ENCODE results near the gene PALLD. TPM values are rescaled to one million over a fixed set of nuclear protein-coding genes. Genes with fewer than 3 reads are reported as not detected.

PALLD gene
- total RNA-seq, 2 experiments from 2014 or later: 2.4 to 2.8 TPM

DNA sequence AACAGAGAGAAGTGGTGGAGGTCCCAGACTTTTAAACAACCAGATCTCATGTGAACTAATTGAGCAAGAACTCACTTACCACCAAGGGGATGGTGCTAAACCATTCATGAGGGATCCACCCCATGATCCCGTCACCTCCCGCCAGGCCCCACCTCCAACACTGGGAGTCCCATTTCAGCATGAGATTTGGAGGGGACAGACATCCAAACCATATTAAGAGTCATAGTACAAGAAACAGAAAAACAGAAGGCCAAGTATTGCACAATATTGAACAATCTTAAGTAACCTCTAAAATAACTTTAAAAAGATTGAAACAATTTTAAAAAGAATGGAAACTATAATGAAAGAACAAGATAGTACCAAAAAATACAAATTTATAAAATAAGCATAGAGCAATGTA is 403.2 kb downstream of the PALLD start:
- Mint-ChIP-seq H3K4me3 (no peak overlapping the region), H3K27me3 (no peaks in the 10 kb centered on the region), H3K4me1 (no peaks in the 10 kb centered on the region), H3K9me3 (no peaks in the 10 kb centered on the region), H3K36me3 (ENCODE audit: low read depth) (no peaks in the 10 kb centered on the region), H3K27ac (no peak overlapping the region)
- CTCF ChIA-PET: interaction anchor here (1.3 kb wide), 1 partner anchor 23 kb away, joined by 3 read pairs; no protein-coding TSS in a partner anchor
- no peak for DNase-seq
- POLR2A ChIA-PET: no interaction called here

DNA sequence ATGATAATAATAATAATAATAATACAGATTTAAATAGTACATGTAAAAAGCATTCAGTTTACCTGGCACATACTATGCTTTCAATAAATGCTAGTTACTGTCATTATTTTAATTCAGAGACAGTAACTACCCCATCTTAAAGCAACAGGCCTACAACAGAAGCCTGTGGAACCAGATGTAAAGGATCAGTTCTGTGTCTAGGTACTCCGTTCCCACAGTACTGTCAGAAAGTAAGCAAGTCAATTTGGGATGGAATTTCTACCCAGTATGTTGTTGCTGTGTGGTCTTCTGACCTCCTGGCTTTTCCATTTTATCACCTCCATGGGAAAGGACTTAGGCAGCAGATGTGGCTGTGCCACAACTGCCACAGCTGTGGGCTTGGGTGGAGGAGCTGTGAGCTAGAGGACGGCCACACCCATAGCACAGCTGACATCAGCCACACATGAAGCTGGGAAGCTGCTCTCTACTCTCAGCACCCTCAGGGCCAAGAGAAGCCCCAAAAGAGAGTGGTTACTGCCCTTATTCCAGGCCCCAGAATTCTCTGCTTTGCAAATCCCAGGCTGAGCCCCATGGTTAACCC is 410.4 kb downstream of the PALLD start:
- Mint-ChIP-seq H3K9me3 (no peaks in the 10 kb centered on the region), H3K4me3 (no peak overlapping the region), H3K27ac (no peak overlapping the region), H3K36me3 (ENCODE audit: low read depth) (no peaks in the 10 kb centered on the region), H3K4me1 (peaks cover 5% of the 10 kb centered on the region), H3K27me3 (no peaks in the 10 kb centered on the region)
- DNase-seq: no peak
- CTCF ChIA-PET: no interaction called here
- POLR2A ChIA-PET: no interaction called here

DNA sequence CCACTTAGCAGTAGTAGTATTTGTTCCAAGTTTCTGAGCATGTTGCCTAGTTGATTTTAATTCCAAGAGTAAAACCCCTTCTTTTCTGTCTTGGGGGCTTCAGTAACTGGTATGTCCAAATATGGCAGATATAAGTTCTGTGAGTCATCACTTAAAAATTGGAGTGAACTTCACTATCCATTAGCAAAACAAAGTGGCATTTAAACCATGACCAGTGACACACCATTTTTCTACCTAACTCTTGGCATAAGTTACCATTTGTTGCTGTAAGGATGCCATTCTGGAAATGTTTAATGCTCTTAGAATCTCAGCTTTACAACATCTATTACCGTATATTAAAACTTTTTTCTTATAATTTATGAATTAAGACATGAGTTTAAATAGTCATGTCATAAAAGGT is 411.2 kb downstream of the PALLD start:
- Mint-ChIP-seq H3K27ac (no peak overlapping the region), H3K4me1 (peaks cover 5% of the 10 kb centered on the region), H3K9me3 (no peaks in the 10 kb centered on the region), H3K36me3 (ENCODE audit: low read depth) (no peaks in the 10 kb centered on the region), H3K4me3 (no peak overlapping the region), H3K27me3 (no peaks in the 10 kb centered on the region)
- ChIA-PET CTCF (interaction anchor here (0.6 to 1.6 kb wide), 3 partner anchors 12 to 381 kb away, joined by 4 to 5 read pairs (median 5); no protein-coding TSS in a partner anchor), POLR2A (no interaction called here)
- DNase-seq: no peak

GRCh38 chr4:168908851-168909273 is 412.0 kb downstream of the PALLD start:
- H3K27me3 Mint-ChIP-seq: no peaks in the 10 kb centered on the region
- no peak for DNase-seq
- peaks cover 5% of the 10 kb centered on the region for H3K4me1 Mint-ChIP-seq
- ChIA-PET CTCF (interaction anchor here (0.9 to 1.6 kb wide), 4 partner anchors 11 to 73 kb away, joined by 3 to 5 read pairs (median 4); no protein-coding TSS in a partner anchor), POLR2A (no interaction called here)
- no peak overlapping the region for H3K4me3 Mint-ChIP-seq
- H3K27ac Mint-ChIP-seq: no peak overlapping the region
- no peaks in the 10 kb centered on the region for H3K9me3 Mint-ChIP-seq
- no peaks in the 10 kb centered on the region for H3K36me3 Mint-ChIP-seq (ENCODE audit: low read depth)

GRCh38 chr4:168914095-168914494 is 417.2 kb downstream of the PALLD start:
- Mint-ChIP-seq H3K27ac (no peak overlapping the region), H3K36me3 (ENCODE audit: low read depth) (no peaks in the 10 kb centered on the region), H3K4me1 (no peaks in the 10 kb centered on the region), H3K9me3 (no peaks in the 10 kb centered on the region), H3K27me3 (no peaks in the 10 kb centered on the region), H3K4me3 (no peak overlapping the region)
- DNase-seq: no peak
- POLR2A ChIA-PET: no interaction called here
- CTCF ChIA-PET: no interaction called here

- Mint-ChIP-seq H3K36me3 (ENCODE audit: low read depth) (no peaks in the 10 kb centered on the region), H3K4me1 (no peaks in the 10 kb centered on the region), H3K27me3 (no peaks in the 10 kb centered on the region), H3K27ac (no peak overlapping the region), H3K4me3 (no peak overlapping the region), H3K9me3 (no peaks in the 10 kb centered on the region)
- POLR2A ChIA-PET: no interaction called here
- CTCF ChIA-PET: interaction anchor here (0.6 to 1.2 kb wide), 2 partner anchors 69 to 283 kb away, joined by 3 to 4 read pairs; no protein-coding TSS in a partner anchor
- DNase-seq: peak; percentile 21
Observed at GRCh38 chr4:168917138-168917779, 420.4 kb downstream of the PALLD start.

GRCh38 chr4:168919706-168920324 is 423.0 kb downstream of the PALLD start:
- no peak overlapping the region for H3K4me3 Mint-ChIP-seq
- CTCF ChIA-PET: interaction anchor here (0.6 to 1.2 kb wide), 4 partner anchors 8 to 174 kb away, joined by 3 to 5 read pairs (median 5); partner anchors contain the start of gene CBR4
- no peak overlapping the region for H3K27ac Mint-ChIP-seq
- H3K4me1 Mint-ChIP-seq: no peaks in the 10 kb centered on the region
- POLR2A ChIA-PET: no interaction called here
- H3K9me3 Mint-ChIP-seq: no peaks in the 10 kb centered on the region
- no peaks in the 10 kb centered on the region for H3K27me3 Mint-ChIP-seq
- H3K36me3 Mint-ChIP-seq (ENCODE audit: low read depth): no peaks in the 10 kb centered on the region
- no peak for DNase-seq

DNA sequence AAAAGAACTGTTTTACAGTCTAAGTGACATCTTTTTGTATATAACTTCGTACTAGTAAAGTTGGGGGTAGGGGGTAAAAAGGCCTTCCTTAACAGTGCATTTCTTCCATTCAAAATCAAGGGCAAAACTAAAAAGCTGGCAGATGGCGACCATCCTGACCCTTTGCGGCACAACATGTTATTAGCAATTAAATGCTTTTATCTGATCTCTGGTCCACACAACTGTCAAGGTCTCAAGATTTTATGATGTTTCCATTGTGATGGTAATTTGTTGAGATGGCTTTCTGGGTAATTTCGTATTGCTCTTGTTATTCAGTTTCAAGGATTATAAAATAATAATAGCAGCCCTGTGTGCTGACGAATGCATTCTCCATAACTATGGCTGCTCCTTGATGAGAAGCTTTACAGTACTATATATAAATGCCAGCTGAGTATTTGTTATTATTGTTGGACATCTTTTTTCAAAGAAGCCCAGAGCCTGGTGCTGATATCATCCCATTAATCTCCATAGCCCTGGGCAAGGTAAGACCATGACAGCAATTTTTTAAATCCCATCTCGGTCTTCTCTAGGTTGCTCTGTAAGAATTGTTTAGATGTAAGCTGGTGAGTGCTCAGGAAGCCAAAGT is 423.7 kb downstream of the PALLD start:
- Mint-ChIP-seq H3K36me3 (ENCODE audit: low read depth) (no peaks in the 10 kb centered on the region), H3K4me3 (no peak overlapping the region), H3K27me3 (no peaks in the 10 kb centered on the region), H3K4me1 (no peaks in the 10 kb centered on the region), H3K27ac (no peak overlapping the region), H3K9me3 (no peaks in the 10 kb centered on the region)
- no peak for DNase-seq
- ChIA-PET POLR2A (no interaction called here), CTCF (interaction anchor here (0.8 to 1.4 kb wide), 2 partner anchors 9 to 12 kb away, joined by 3 to 5 read pairs; no protein-coding TSS in a partner anchor)

- POLR2A ChIA-PET: no interaction called here
- CTCF ChIA-PET: interaction anchor here (0.8 to 1.4 kb wide), 7 partner anchors 24 to 643 kb away, joined by 3 to 7 read pairs (median 3); partner anchors contain the start of gene CBR4
- DNase-seq: peak; percentile 67
- Mint-ChIP-seq H3K4me3 (no peak overlapping the region), H3K36me3 (ENCODE audit: low read depth) (no peaks in the 10 kb centered on the region), H3K9me3 (no peaks in the 10 kb centered on the region), H3K27ac (no peak overlapping the region), H3K27me3 (no peaks in the 10 kb centered on the region), H3K4me1 (no peaks in the 10 kb centered on the region)
Observed at GRCh38 chr4:168923526-168924194, 426.8 kb downstream of the PALLD start.

DNA sequence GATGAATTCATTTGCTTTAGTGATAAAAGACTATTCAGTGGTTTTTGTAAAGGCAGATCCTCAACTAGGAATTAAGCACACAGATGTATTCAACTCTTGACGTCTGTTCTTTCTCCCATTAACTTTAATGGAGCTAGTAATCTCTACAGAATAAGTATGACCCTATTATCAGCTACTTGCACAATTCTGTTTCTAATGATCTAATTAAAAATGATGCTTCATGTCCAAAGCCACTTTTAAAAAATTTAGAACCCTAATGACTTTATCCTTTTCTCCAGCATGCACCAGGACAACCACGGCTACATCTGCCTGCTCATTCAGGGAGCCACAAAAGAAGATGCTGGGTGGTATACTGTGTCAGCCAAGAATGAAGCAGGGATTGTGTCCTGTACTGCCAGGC is 427.8 kb downstream of the PALLD start:
- Mint-ChIP-seq H3K4me3 (no peak overlapping the region), H3K36me3 (ENCODE audit: low read depth) (no peaks in the 10 kb centered on the region), H3K4me1 (no peaks in the 10 kb centered on the region), H3K9me3 (no peaks in the 10 kb centered on the region), H3K27ac (no peak overlapping the region), H3K27me3 (no peaks in the 10 kb centered on the region)
- POLR2A ChIA-PET: no interaction called here
- CTCF ChIA-PET: interaction anchor here (0.5 to 1.3 kb wide), 2 partner anchors 244 to 413 kb away, joined by 3 read pairs; no protein-coding TSS in a partner anchor
- no peak for DNase-seq

DNA sequence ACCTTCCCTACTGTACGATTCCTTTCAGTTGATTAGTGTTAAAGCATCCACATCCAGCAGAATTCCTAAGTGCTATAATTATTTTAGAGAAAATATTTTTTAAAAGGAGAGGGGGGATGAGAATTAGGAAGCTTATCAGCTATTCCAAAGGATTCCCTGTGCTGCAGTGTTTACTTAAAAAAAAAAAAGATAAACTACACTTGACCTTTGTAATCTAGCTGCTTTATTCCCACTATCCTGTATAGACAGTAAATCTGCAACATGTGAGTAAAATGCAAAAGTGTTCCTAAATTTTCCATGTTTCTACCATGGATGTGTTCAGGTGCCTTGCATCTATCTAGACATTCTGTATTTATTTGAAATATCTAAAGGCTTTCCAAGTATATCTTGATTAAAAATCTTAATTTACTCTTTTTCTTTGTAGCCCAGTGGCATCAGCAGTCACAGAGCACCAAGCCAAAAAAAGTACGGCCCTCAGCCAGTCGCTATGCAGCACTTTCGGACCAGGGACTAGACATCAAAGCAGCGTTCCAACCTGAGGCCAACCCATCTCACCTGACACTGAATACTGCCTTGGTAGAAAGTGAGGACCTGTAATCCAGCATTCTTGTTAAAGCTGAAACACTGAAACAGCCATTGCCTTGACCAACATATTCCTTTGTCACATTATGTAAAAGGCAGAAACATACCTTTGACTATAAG is 429.1 kb downstream of the PALLD start:
- ChIA-PET POLR2A (no interaction called here), CTCF (interaction anchor here (0.6 to 1.0 kb wide), 2 partner anchors 165 to 565 kb away, joined by 3 to 4 read pairs; no protein-coding TSS in a partner anchor)
- DNase-seq: no peak
- Mint-ChIP-seq H3K4me3 (no peak overlapping the region), H3K4me1 (no peaks in the 10 kb centered on the region), H3K36me3 (ENCODE audit: low read depth) (no peaks in the 10 kb centered on the region), H3K9me3 (peaks cover 6% of the 10 kb centered on the region), H3K27ac (no peak overlapping the region), H3K27me3 (no peaks in the 10 kb centered on the region)

DNA sequence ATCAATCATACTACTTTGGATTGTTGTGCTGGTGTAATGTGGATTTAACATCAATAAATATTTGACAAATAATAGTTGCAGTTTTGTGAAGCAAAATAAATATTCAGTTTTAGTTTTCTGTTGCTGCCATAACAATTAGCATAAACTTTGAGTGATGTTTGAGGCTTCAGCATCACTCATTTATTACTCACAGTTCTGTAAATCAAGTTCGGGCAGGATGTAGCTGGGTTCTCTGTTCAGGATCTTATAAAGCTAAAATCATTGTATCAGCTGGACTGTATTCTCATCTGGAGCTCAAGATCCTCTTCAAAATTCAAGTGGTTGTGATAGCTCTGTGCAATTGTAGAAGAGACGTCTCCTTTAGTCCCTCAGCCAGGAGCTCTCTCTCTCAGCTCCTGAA is 431.5 kb downstream of the PALLD start:
- H3K4me1 Mint-ChIP-seq: peaks cover 6% of the 10 kb centered on the region
- H3K36me3 Mint-ChIP-seq (ENCODE audit: low read depth): peaks cover 3% of the 10 kb centered on the region
- H3K27me3 Mint-ChIP-seq: no peaks in the 10 kb centered on the region
- peaks cover 24% of the 10 kb centered on the region for H3K9me3 Mint-ChIP-seq
- H3K4me3 Mint-ChIP-seq: no peak overlapping the region
- CTCF ChIA-PET: no interaction called here
- no peak for DNase-seq
- no peak overlapping the region for H3K27ac Mint-ChIP-seq
- POLR2A ChIA-PET: interaction anchor here (0.5 kb wide), 1 partner anchor 546 kb away, joined by 3 read pairs; no protein-coding TSS in a partner anchor

Data from activated CD4-positive, alpha-beta T cell treated with anti-CD3 and anti-CD28 coated beads, Interleukin-2, amount 10 ng/mL, durations not matched to agents 7 days and 5 days (primary cell).